K562 (cell line): ENCODE results near the gene PTP4A1. TPM values are rescaled to one million over a fixed set of nuclear protein-coding genes. Genes with fewer than 3 reads are reported as not detected.
A peak's percentile ranks its signal among the peaks of the same experiment; 100 is the strongest.

Source experiments
- COPS2 ChIP-seq: fragments of 450-650 bp; conservative IDR thresholded peaks from 2 replicates; pipeline ENCODE4 v1.6.1; 2016; ENCODE audit warnings: mild to moderate bottlenecking, moderate library complexity
- DACH1 ChIP-seq: fragments of 450-650 bp; IDR thresholded peaks from 2 replicates; pipeline ENCODE4 v1.6.1; 2018; ENCODE audit not compliant: partially characterized antibody
- HDAC3 ChIP-seq: fragments of 450-650 bp; IDR thresholded peaks from 2 replicates; pipeline ENCODE4 v1.6.1; 2018; ENCODE audit warnings: borderline replicate concordance, mild to moderate bottlenecking, moderate library complexity; ENCODE audit not compliant: partially characterized antibody
- HSF4 ChIP-seq: fragments of 250-450 bp; sonication (Bioruptor Pico); IDR thresholded peaks from 2 replicates; pipeline ENCODE4 v2.1.2; 2022; ENCODE audit warnings: mild to moderate bottlenecking, moderate library complexity, borderline replicate concordance
- KDM2B ChIP-seq: fragments of 250-450 bp; sonication (Bioruptor Pico); IDR thresholded peaks from 2 replicates; pipeline ENCODE4 v1.8.0; 2021; ENCODE audit warnings: mild to moderate bottlenecking, moderate library complexity
- KLF16 ChIP-seq: IDR thresholded peaks from 2 replicates; pipeline ENCODE4 v1.6.1; 2016; ENCODE audit warnings: antibody characterized with exemption
- PCBP1 ChIP-seq: fragments of 200-400 bp; formaldehyde crosslinking; IDR thresholded peaks from 2 replicates; pipeline ENCODE4 v1.6.1; 2018; ENCODE audit warnings: mild to moderate bottlenecking, low read depth, low read length; ENCODE audit not compliant: poor library complexity, severe bottlenecking
- PHB ChIP-seq: fragments of 250-450 bp; sonication (Bioruptor Pico); IDR thresholded peaks from 2 replicates; pipeline ENCODE4 v1.5.0; 2021
- RFX7 ChIP-seq: fragments of 250-450 bp; sonication (Bioruptor Pico); IDR thresholded peaks from 2 replicates; pipeline ENCODE4 v1.5.1; 2021; ENCODE audit warnings: mild to moderate bottlenecking
- SMAD2 ChIP-seq: fragments of 150-350 bp; IDR thresholded peaks from 2 replicates; pipeline ENCODE4 v1.6.1; 2014; ENCODE audit warnings: low read depth, mild to moderate bottlenecking, low read length
- STAT5B ChIP-seq: fragments of 250-450 bp; sonication (Bioruptor Pico); IDR thresholded peaks from 2 replicates; pipeline ENCODE4 v1.8.0; 2021; ENCODE audit warnings: mild to moderate bottlenecking, inconsistent platforms
- ZBED1 ChIP-seq: IDR thresholded peaks from 2 replicates; pipeline ENCODE4 v1.6.1; 2014
- ZNF212 ChIP-seq: fragments of 450-650 bp; formaldehyde crosslinking; IDR thresholded peaks from 2 replicates; pipeline ENCODE4 v1.4.0; 2020; ENCODE audit warnings: mild to moderate bottlenecking
- ZNF444 ChIP-seq: fragments of 250-450 bp; sonication (Bioruptor Pico); IDR thresholded peaks from 2 replicates; pipeline ENCODE4 v1.4.0; 2020; ENCODE audit warnings: mild to moderate bottlenecking, moderate library complexity
- ZNF561 ChIP-seq: fragments of 450-650 bp; formaldehyde crosslinking; conservative IDR thresholded peaks from 2 replicates; pipeline ENCODE4 v1.4.0; 2020; ENCODE audit warnings: mild to moderate bottlenecking, moderate library complexity
- polyA plus RNA-seq, 8 experiments: library from polyadenylated mRNA; depleted of rRNA in 4 of 8; stranded (reverse) in 5 of 8; unstranded in 3 of 8; fragments of >200 nt; fragmentation: Nextera tagmentation in 2 of 8; fragmentation: Illumina TruSeq in 1 of 8; extraction: Ambion mirVana in 2 of 8; extraction: Trizol in 1 of 8; gene quantifications; 2 replicates each; pipeline versions ENCODE4 v1.2.1 to v1.2.3, GENCODE V29; 2011 to 2014; ENCODE audit warnings: inconsistent platforms in 1 of 8, missing spikeins in 1 of 8
- total RNA-seq, 7 experiments: library from RNA; depleted of rRNA in 6 of 7; stranded (reverse); fragments of >200 nt in 6 of 7; fragmentation: Illumina TruSeq in 2 of 7; extraction: Trizol in 2 of 7; gene quantifications; 2 replicates each; pipeline versions ENCODE4 v1.2.1 to v1.2.3, GENCODE V29; 2011 to 2021; ENCODE audit warnings: low replicate concordance in 1 of 7
- TF ChIP-seq, protein P1 (sequence below), 3 experiments: fragments of 200-800 bp in 1 of 3; sonication (Bioruptor generic) in 1 of 3; sonication (generic) in 1 of 3; formaldehyde crosslinking in 1 of 3; IDR thresholded peaks; 2 replicates each; pipeline versions ENCODE4 v1.6.1 to v1.8.0; 2016 to 2022; ENCODE audit warnings: mild to moderate bottlenecking in 2 of 3, missing compliant biosample characterization in 2 of 3, missing genetic modification characterization in 2 of 3, missing genetic modification reagents in 1 of 3
- TF ChIP-seq, protein P2 (sequence below): fragments of 250-450 bp; sonication (Bioruptor Pico); IDR thresholded peaks from 2 replicates; pipeline ENCODE4 v1.4.0; 2020; ENCODE audit warnings: borderline replicate concordance
- TF ChIP-seq, protein P3 (sequence below): fragments of 250-450 bp; sonication (Bioruptor Pico); IDR thresholded peaks from 2 replicates; pipeline ENCODE4 v1.4.0; 2020

Gene PTP4A1
- total and polyA plus RNA-seq, 9 of the 15 experiments (the other 6 are each of a cell fraction or from before 2014, with no cell fraction given) = 3.7 to 67.5 (median 13.1) TPM

DNA sequence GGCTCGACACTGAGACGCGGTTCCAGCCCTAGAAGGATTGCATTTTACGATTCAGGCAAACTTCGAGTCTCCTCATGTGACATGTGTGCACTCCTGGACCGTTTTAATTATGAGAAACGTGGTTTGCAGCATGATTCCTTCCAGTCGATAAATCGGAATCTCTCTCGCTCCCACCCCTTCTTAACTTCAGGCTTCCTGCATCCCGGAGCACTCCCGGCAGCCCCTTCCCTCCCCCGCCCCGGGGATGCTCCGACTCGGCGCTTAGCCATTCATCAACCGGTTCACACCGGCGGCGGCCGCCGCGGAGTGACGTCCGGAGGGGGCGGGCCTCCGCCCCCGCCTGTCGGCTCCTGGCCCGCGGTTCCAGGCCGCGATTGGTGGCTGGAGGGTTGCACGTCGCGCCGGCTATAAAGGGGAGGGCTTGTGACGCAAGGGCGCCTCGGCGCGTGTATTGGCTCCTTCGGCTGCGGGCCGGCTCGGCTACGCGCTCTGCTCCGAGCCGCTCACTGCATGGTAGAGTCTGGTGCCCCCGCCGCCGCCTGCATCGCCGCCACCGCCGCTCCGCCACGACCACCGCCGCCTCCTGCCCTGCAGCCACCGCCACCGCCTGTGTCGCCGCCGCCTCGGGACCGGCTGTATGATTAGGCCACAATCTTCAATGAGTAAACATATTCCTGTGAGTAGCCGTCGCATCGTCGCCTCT, at the start of gene PTP4A1, which contains the start of gene LOC128125822 (continued):
- TF ChIP-seq COPS2 (no peak), ZNF444 (CRISPR knock-in tag) (no peak), SMAD2 (no peak), KDM2B (CRISPR knock-in tag) (no peak), RFX7 (no peak), STAT5B (CRISPR knock-in tag) (no peak), ZNF561 (no peak), DACH1 (no peak), KLF16 (peak; percentile 99), PCBP1 (peak; percentile 24), ZNF212 (CRISPR knock-in tag) (no peak), HDAC3 (no peak), ZBED1 (peak; percentile 65; the same call in 1 of the 2 replicates), PHB (no peak), HSF4 (CRISPR knock-in tag) (no peak)
- TF ChIP-seq, protein P1, sequence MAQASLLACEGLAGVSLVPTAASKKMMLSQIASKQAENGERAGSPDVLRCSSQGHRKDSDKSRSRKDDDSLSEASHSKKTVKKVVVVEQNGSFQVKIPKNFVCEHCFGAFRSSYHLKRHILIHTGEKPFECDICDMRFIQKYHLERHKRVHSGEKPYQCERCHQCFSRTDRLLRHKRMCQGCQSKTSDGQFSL (CRISPR knock-in tag; IDR thresholded peaks at IDR 0.05) = no peak
- TF ChIP-seq, protein P1 (tag; IDR thresholded peaks at IDR 0.05) = no peak
- TF ChIP-seq, protein P2, sequence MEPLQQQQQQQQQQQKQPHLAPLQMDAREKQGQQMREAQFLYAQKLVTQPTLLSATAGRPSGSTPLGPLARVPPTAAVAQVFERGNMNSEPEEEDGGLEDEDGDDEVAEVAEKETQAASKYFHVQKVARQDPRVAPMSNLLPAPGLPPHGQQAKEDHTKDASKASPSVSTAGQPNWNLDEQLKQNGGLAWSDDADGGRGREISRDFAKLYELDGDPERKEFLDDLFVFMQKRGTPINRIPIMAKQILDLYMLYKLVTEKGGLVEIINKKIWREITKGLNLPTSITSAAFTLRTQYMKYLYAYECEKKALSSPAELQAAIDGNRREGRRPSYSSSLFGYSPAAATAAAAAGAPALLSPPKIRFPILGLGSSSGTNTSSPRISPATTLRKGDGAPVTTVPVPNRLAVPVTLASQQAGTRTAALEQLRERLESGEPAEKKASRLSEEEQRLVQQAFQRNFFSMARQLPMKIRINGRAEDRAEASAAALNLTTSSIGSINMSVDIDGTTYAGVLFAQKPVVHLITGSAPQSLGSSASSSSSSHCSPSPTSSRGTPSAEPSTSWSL (CRISPR knock-in tag) = no peak
- TF ChIP-seq, protein P3, sequence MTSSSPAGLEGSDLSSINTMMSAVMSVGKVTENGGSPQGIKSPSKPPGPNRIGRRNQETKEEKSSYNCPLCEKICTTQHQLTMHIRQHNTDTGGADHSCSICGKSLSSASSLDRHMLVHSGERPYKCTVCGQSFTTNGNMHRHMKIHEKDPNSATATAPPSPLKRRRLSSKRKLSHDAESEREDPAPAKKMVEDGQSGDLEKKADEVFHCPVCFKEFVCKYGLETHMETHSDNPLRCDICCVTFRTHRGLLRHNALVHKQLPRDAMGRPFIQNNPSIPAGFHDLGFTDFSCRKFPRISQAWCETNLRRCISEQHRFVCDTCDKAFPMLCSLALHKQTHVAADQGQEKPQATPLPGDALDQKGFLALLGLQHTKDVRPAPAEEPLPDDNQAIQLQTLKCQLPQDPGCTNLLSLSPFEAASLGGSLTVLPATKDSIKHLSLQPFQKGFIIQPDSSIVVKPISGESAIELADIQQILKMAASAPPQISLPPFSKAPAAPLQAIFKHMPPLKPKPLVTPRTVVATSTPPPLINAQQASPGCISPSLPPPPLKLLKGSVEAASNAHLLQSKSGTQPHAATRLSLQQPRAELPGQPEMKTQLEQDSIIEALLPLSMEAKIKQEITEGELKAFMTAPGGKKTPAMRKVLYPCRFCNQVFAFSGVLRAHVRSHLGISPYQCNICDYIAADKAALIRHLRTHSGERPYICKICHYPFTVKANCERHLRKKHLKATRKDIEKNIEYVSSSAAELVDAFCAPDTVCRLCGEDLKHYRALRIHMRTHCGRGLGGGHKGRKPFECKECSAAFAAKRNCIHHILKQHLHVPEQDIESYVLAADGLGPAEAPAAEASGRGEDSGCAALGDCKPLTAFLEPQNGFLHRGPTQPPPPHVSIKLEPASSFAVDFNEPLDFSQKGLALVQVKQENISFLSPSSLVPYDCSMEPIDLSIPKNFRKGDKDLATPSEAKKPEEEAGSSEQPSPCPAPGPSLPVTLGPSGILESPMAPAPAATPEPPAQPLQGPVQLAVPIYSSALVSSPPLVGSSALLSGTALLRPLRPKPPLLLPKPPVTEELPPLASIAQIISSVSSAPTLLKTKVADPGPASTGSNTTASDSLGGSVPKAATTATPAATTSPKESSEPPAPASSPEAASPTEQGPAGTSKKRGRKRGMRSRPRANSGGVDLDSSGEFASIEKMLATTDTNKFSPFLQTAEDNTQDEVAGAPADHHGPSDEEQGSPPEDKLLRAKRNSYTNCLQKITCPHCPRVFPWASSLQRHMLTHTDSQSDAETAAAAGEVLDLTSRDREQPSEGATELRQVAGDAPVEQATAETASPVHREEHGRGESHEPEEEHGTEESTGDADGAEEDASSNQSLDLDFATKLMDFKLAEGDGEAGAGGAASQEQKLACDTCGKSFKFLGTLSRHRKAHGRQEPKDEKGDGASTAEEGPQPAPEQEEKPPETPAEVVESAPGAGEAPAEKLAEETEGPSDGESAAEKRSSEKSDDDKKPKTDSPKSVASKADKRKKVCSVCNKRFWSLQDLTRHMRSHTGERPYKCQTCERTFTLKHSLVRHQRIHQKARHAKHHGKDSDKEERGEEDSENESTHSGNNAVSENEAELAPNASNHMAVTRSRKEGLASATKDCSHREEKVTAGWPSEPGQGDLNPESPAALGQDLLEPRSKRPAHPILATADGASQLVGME (CRISPR knock-in tag) = no peak
